SK-N-SH treated with all-trans-retinoic acid at 6 μM for 48 hours (cell line): ENCODE data around the gene MAML2.

Experiments used
- CREB5 ChIP-seq: fragments of 250-450 bp; sonication (Bioruptor Pico); IDR thresholded peaks from 2 replicates; pipeline ENCODE4 v1.5.1; 2020; ENCODE audit warnings: low read depth, mild to moderate bottlenecking, moderate library complexity
- PATZ1 ChIP-seq: fragments of 250-450 bp; sonication (Bioruptor Pico); IDR thresholded peaks from 2 replicates; pipeline ENCODE4 v1.8.0; 2020; ENCODE audit warnings: mild to moderate bottlenecking, moderate library complexity, borderline replicate concordance
- TOX ChIP-seq: fragments of 250-450 bp; sonication (Bioruptor Pico); IDR thresholded peaks from 2 replicates; pipeline ENCODE4 v1.8.0; 2021; ENCODE audit warnings: mild to moderate bottlenecking, moderate library complexity, borderline replicate concordance
- ZC3H10 ChIP-seq: fragments of 250-450 bp; sonication (Bioruptor Pico); IDR thresholded peaks from 2 replicates; pipeline ENCODE4 v1.5.1; 2021; ENCODE audit warnings: mild to moderate bottlenecking, moderate library complexity
- ZNF565 ChIP-seq: fragments of 450-650 bp; formaldehyde crosslinking; conservative IDR thresholded peaks from 2 replicates; pipeline ENCODE4 v1.5.0; 2020; ENCODE audit warnings: low read depth, mild to moderate bottlenecking, moderate library complexity

GRCh38 chr11:96147906-96148486 lies 195.0 kb downstream of the MAML2 start:
- TF ChIP-seq PATZ1 (CRISPR knock-in tag) (no peak), CREB5 (CRISPR knock-in tag) (no peak), ZC3H10 (CRISPR knock-in tag) (no peak), TOX (CRISPR knock-in tag) (no peak), ZNF565 (no peak)
